Aorta (tissue), 5 donors: ENCODE measurements around the gene SPATA9. TPM values are rescaled to one million over a fixed set of nuclear protein-coding genes. Genes with fewer than 3 reads are reported as not detected.

ENCODE experiments used
- ATAC-seq: fragments of 200-7000 bp; cut with Tn5 transposase; one replicate; pipeline ENCODE4 v1.9.1; 2022; ENCODE audit warnings: moderate library complexity; ENCODE audit not compliant: low FRiP score
- DNase-seq, 2 donors: peaks; one replicate each; pipeline ENCODE4 v3.0.0-alpha.2; 2020
- H3K27ac ChIP-seq, 2 donors: one replicate each; pipeline ENCODE4 v1.5.1; 2013; ENCODE audit warnings: low read length in 2 of 2, mild to moderate bottlenecking in 2 of 2, moderate library complexity in 2 of 2, control low read depth in 1 of 2, inconsistent platforms in 1 of 2, low read depth in 1 of 2
- H3K27me3 ChIP-seq, 2 donors: one replicate each; pipeline ENCODE4 v1.6.1; 2013; ENCODE audit warnings: control low read depth in 1 of 2, low read length in 1 of 2, mild to moderate bottlenecking in 1 of 2, moderate library complexity in 1 of 2; ENCODE audit not compliant: insufficient read depth in 2 of 2, control insufficient read depth in 1 of 2
- H3K36me3 ChIP-seq, 2 donors: one replicate each; pipeline ENCODE4 v1.6.1; 2013; ENCODE audit warnings: control low read depth in 1 of 2, low read length in 1 of 2, mild to moderate bottlenecking in 1 of 2; ENCODE audit not compliant: insufficient read depth in 2 of 2, control insufficient read depth in 1 of 2
- H3K4me1 ChIP-seq, 2 donors: one replicate each; pipeline ENCODE4 v1.6.1; 2013; ENCODE audit warnings: low read length in 2 of 2, control low read depth in 1 of 2, mild to moderate bottlenecking in 1 of 2, moderate library complexity in 1 of 2; ENCODE audit not compliant: insufficient read depth in 2 of 2, control insufficient read depth in 1 of 2
- H3K4me3 ChIP-seq, 2 donors: one replicate each; pipeline ENCODE4 v1.5.1; 2013; ENCODE audit warnings: low read length in 2 of 2, control low read depth in 1 of 2, mild to moderate bottlenecking in 1 of 2
- H3K9me3 ChIP-seq: one replicate; pipeline ENCODE4 v1.6.1; 2013; ENCODE audit warnings: mild to moderate bottlenecking, low read length; ENCODE audit not compliant: control insufficient read depth
- WGBS, 2 donors: extraction: QIAGEN DNeasy Blood & Tissue Kit; methylation state at CpG; one replicate each; pipeline ENCODE4 v1.1.7; 2013; 5-methylcytosine and 5-hydroxymethylcytosine counted together
- intact Hi-C, 2 donors: fragments of 100-400 bp; cut with DNase I; formaldehyde crosslinking; loops; one replicate each; pipeline versions ENCODE4 v1.14.2 to v1.15.0; 2022
- polyA plus RNA-seq, 2 donors: library from polyadenylated mRNA; stranded (reverse); fragments of 200-250 nt; gene quantifications; one replicate each; pipeline ENCODE4 v1.2.3, GENCODE V29; 2013
- total RNA-seq, 2 donors: library from RNA; stranded (reverse); fragmentation: NEBNext Ultra II Directional; extraction: Animal tissue kit (Norgen Biotek cat#: 25700); gene quantifications; one replicate each; pipeline ENCODE4 v1.2.1, GENCODE V29; 2021
- donor health status: healthy with polysubstance abuse.
- donor health status: Bipolar disorder and iron deficiency.
- donor health status: DM: no; HTN: no; CAD: no.
- donor health status: DM: no; HTN: no; CAD: no.
- donor health status: DM: yes; HTN: yes; CAD: no.

Gene SPATA9
- total and polyA plus RNA-seq, 4 donors, result 0.38 to 0.60 (median 0.45) TPM; not detected in 1

GRCh38 chr5:95726811-95727763 is 44.3 kb upstream of the SPATA9 start:
- ATAC-seq, result no peak
- Histone ChIP-seq H3K36me3 (no peaks in the 10 kb centered on the region), H3K4me3 (no peak overlapping the region), H3K27me3 (no peaks in the 10 kb centered on the region), H3K9me3 (no peaks in the 10 kb centered on the region), H3K4me1 (no peaks in the 10 kb centered on the region), H3K27ac (peak overlapping the region in 1 of 2 donors; percentile 40)
- no peak for DNase-seq
- WGBS, 2 donors, result 68 to 75% methylated on average over 5 of the region's 5 CpGs
- intact Hi-C loops, result no loop called here

GRCh38 chr5:95725937-95726810 is 43.4 kb upstream of the SPATA9 start:
- Histone ChIP-seq H3K27ac (no peak overlapping the region), H3K9me3 (no peaks in the 10 kb centered on the region), H3K27me3 (no peaks in the 10 kb centered on the region), H3K36me3 (no peaks in the 10 kb centered on the region), H3K4me1 (no peaks in the 10 kb centered on the region), H3K4me3 (no peak overlapping the region)
- no peak for DNase-seq
- 49% methylated on average over 4 of the region's 4 CpGs for WGBS, 2 donors
- intact Hi-C loops, result no loop called here
- ATAC-seq, result no peak

GRCh38 chr5:95725071-95725820 is 42.5 kb upstream of the SPATA9 start:
- DNase-seq (no peak), ATAC-seq (no peak)
- H3K36me3 ChIP-seq, result no peaks in the 10 kb centered on the region
- H3K27me3 ChIP-seq, result no peaks in the 10 kb centered on the region
- no peaks in the 10 kb centered on the region for H3K9me3 ChIP-seq
- intact Hi-C loops, result no loop called here
- no peak overlapping the region for H3K4me3 ChIP-seq
- H3K27ac ChIP-seq, result no peak overlapping the region
- 75 to 77% methylated on average over 5 of the region's 5 CpGs for WGBS, 2 donors
- H3K4me1 ChIP-seq, result no peaks in the 10 kb centered on the region

- no peaks in the 10 kb centered on the region for H3K27me3 ChIP-seq
- intact Hi-C loops, result no loop called here
- no peaks in the 10 kb centered on the region for H3K4me1 ChIP-seq
- 69 to 73% methylated on average over 5 of the region's 5 CpGs for WGBS, 2 donors
- no peak overlapping the region for H3K4me3 ChIP-seq
- H3K36me3 ChIP-seq, result no peaks in the 10 kb centered on the region
- ATAC-seq (no peak), DNase-seq (peak in 1 of 2 donors; percentile 53)
- no peak overlapping the region for H3K27ac ChIP-seq
- H3K9me3 ChIP-seq, result no peaks in the 10 kb centered on the region
Measured at GRCh38 chr5:95723632-95724369, 41.0 kb upstream of the SPATA9 start.

GRCh38 chr5:95721582-95722295 is 38.9 kb upstream of the SPATA9 start:
- intact Hi-C loops, result no loop called here
- H3K4me1 ChIP-seq, result no peaks in the 10 kb centered on the region
- no peak for ATAC-seq

GRCh38 chr5:95720094-95720786 is 37.4 kb upstream of the SPATA9 start:
- H3K4me1 ChIP-seq, result no peaks in the 10 kb centered on the region
- intact Hi-C loops, result no loop called here
- no peaks in the 10 kb centered on the region for H3K36me3 ChIP-seq
- no peaks in the 10 kb centered on the region for H3K27me3 ChIP-seq
- H3K27ac ChIP-seq, result no peak overlapping the region
- no peak overlapping the region for H3K4me3 ChIP-seq
- DNase-seq (no peak), ATAC-seq (no peak)
- no peaks in the 10 kb centered on the region for H3K9me3 ChIP-seq
- 63 to 64% methylated on average over 3 of the region's 3 CpGs for WGBS, 2 donors

More at GRCh38 chr5:95721582-95722295, 38.9 kb upstream of the SPATA9 start:
- Histone ChIP-seq H3K9me3 (no peaks in the 10 kb centered on the region), H3K27ac (no peak overlapping the region), H3K27me3 (no peaks in the 10 kb centered on the region), H3K4me3 (no peak overlapping the region), H3K36me3 (no peaks in the 10 kb centered on the region)
- DNase-seq, result no peak
- WGBS, 2 donors, result 75 to 82% methylated on average over 1 of the region's 1 CpG

- Histone ChIP-seq H3K4me3 (no peak overlapping the region), H3K36me3 (no peaks in the 10 kb centered on the region), H3K27me3 (no peaks in the 10 kb centered on the region), H3K27ac (no peak overlapping the region), H3K4me1 (no peaks in the 10 kb centered on the region), H3K9me3 (no peaks in the 10 kb centered on the region)
- intact Hi-C loops, result no loop called here
- ATAC-seq (no peak), DNase-seq (no peak)
- 94% methylated on average over 2 of the region's 2 CpGs for WGBS, 2 donors
Measured at GRCh38 chr5:95718738-95719137, 35.9 kb upstream of the SPATA9 start.
